GM19025 (cell line): ENCODE results near the gene ATP9B.
"Not testable (repeated sequence)": the region's sequence is repeated elsewhere in the genome, so short reads cannot be mapped to it uniquely, and the experiment has no call there.

ENCODE experiments used
- ATAC-seq: cut with Tn5 transposase; IDR thresholded peaks from one replicate; pipeline ENCODE4 v1.9.1; 2021; ENCODE audit warnings: mild to moderate bottlenecking, low read depth, moderate library complexity; ENCODE audit not compliant: unreplicated experiment

The ATP9B gene

GRCh38 chr18:79275461-79275860, 206.3 kb downstream of the ATP9B start:
- no peak for ATAC-seq

GRCh38 chr18:79275992-79276391, 206.8 kb downstream of the ATP9B start:
- peak; percentile 74 for ATAC-seq

GRCh38 chr18:79278896-79279295, 209.7 kb downstream of the ATP9B start:
- no peak for ATAC-seq

GRCh38 chr18:79283131-79283810, 214.1 kb downstream of the ATP9B start:
- no peak for ATAC-seq

GRCh38 chr18:79283929-79284328, 214.7 kb downstream of the ATP9B start:
- no peak for ATAC-seq

GRCh38 chr18:79285191-79285590, 216.0 kb downstream of the ATP9B start:
- not testable (repeated sequence) for ATAC-seq

GRCh38 chr18:79290409-79290808, 221.2 kb downstream of the ATP9B start:
- not testable (repeated sequence) for ATAC-seq

GRCh38 chr18:79290876-79291275, 221.7 kb downstream of the ATP9B start:
- ATAC-seq, result no peak

- ATAC-seq, result no peak
These were observed 225.0 kb downstream of the ATP9B start for GRCh38 chr18:79294235-79294634.

- ATAC-seq, result no peak
These were observed 230.1 kb downstream of the ATP9B start for GRCh38 chr18:79299272-79299671.

GRCh38 chr18:79299711-79300110, 230.5 kb downstream of the ATP9B start:
- no peak for ATAC-seq

- no peak for ATAC-seq
These were observed 231.2 kb downstream of the ATP9B start for GRCh38 chr18:79300413-79300812.

- no peak for ATAC-seq
These were observed 232.9 kb downstream of the ATP9B start for GRCh38 chr18:79302120-79302519.

- no peak for ATAC-seq
These were observed 236.7 kb downstream of the ATP9B start for GRCh38 chr18:79305911-79306310.

- no peak for ATAC-seq
These were observed 240.6 kb downstream of the ATP9B start for GRCh38 chr18:79309614-79310358.

- no peak for ATAC-seq
These were observed 245.7 kb downstream of the ATP9B start for GRCh38 chr18:79314838-79315388.

- ATAC-seq, result no peak
These were observed 246.4 kb downstream of the ATP9B start for GRCh38 chr18:79315596-79315995.

- no peak for ATAC-seq
These were observed 248.5 kb downstream of the ATP9B start for GRCh38 chr18:79317703-79318102.

- ATAC-seq, result no peak
These were observed 249.0 kb downstream of the ATP9B start for GRCh38 chr18:79318142-79318673.

- no peak for ATAC-seq
These were observed 251.1 kb downstream of the ATP9B start for GRCh38 chr18:79320216-79320850.
